Glutamatergic neuron (in vitro differentiated cells): Measurements from ENCODE around the gene WNK1. TPM values are rescaled to one million over a fixed set of nuclear protein-coding genes. Genes with fewer than 3 reads are reported as not detected.

Source experiments
- DNase-seq: peaks from one replicate; pipeline ENCODE4 v3.0.0; 2022
- H3K27ac Mint-ChIP-seq: one replicate; pipeline ENCODE4 v1.8.0; 2020; ENCODE audit warnings: mild to moderate bottlenecking, mixed read lengths, inconsistent platforms; ENCODE audit not compliant: unreplicated experiment
- H3K27me3 Mint-ChIP-seq: one replicate; pipeline ENCODE4 v1.8.0; 2020; ENCODE audit warnings: mild to moderate bottlenecking, moderate library complexity, mixed read lengths, inconsistent platforms; ENCODE audit not compliant: unreplicated experiment
- H3K36me3 Mint-ChIP-seq: one replicate; pipeline ENCODE4 v1.8.0; 2020; ENCODE audit warnings: mild to moderate bottlenecking, mixed read lengths, inconsistent platforms; ENCODE audit not compliant: unreplicated experiment
- H3K4me1 Mint-ChIP-seq: one replicate; pipeline ENCODE4 v1.8.0; 2020; ENCODE audit warnings: mild to moderate bottlenecking, low read depth, mixed read lengths, inconsistent platforms; ENCODE audit not compliant: unreplicated experiment
- H3K4me3 Mint-ChIP-seq: one replicate; pipeline ENCODE4 v1.8.0; 2020; ENCODE audit warnings: mild to moderate bottlenecking, mixed read lengths, inconsistent platforms; ENCODE audit not compliant: unreplicated experiment
- H3K9me3 Mint-ChIP-seq: one replicate; pipeline ENCODE4 v1.8.0; 2020; ENCODE audit warnings: mild to moderate bottlenecking, moderate library complexity, mixed read lengths, inconsistent platforms; ENCODE audit not compliant: unreplicated experiment
- CTCF ChIP-seq: fragments of 200-600 bp; sonication (generic); IDR thresholded peaks from one replicate; pipeline ENCODE4 v1.5.0; 2021; ENCODE audit not compliant: partially characterized antibody, unreplicated experiment
- total RNA-seq: library from RNA; stranded (reverse); fragmentation: NEBNext Ultra II Directional; extraction: Animal tissue kit (Norgen Biotek cat#: 25700); gene quantifications from one replicate; pipeline ENCODE4 v1.2.1, GENCODE V29; 2021; ENCODE audit not compliant: unreplicated experiment

Gene WNK1
- total RNA-seq, 1 donor from 2014 or later = 182 TPM

GRCh38 chr12:955939-956338 lies 203.6 kb downstream of the WNK1 start:
- no peak for DNase-seq
- no peak overlapping the region for H3K4me3 Mint-ChIP-seq
- peaks cover 3% of the 10 kb centered on the region for H3K4me1 Mint-ChIP-seq
- H3K27ac Mint-ChIP-seq = no peak overlapping the region
- no peaks in the 10 kb centered on the region for H3K9me3 Mint-ChIP-seq
- no peak for TF ChIP-seq CTCF
- no peaks in the 10 kb centered on the region for H3K36me3 Mint-ChIP-seq
- H3K27me3 Mint-ChIP-seq = peaks cover 3% of the 10 kb centered on the region

- no peaks in the 10 kb centered on the region for H3K9me3 Mint-ChIP-seq
- no peak overlapping the region for H3K27ac Mint-ChIP-seq
- H3K36me3 Mint-ChIP-seq = no peaks in the 10 kb centered on the region
- no peak for DNase-seq
- peaks cover 3% of the 10 kb centered on the region for H3K27me3 Mint-ChIP-seq
- H3K4me1 Mint-ChIP-seq = peaks cover 3% of the 10 kb centered on the region
- H3K4me3 Mint-ChIP-seq = no peak overlapping the region
- no peak for TF ChIP-seq CTCF
These were observed 206.3 kb downstream of the WNK1 start for GRCh38 chr12:958588-959123.

Other genes starting within 250 kb of the WNK1 start
- 0.76 TPM for gene NINJ2, start 89.1 kb upstream of the WNK1 start, total RNA-seq
- gene RAD52, start 197.1 kb downstream of the WNK1 start, total RNA-seq = 16.5 TPM
- 82.2 TPM for gene ERC1, start 238.6 kb downstream of the WNK1 start, total RNA-seq